MM.1S (cell line): ENCODE results near the gene HRCT1.

Experiments
- DNase-seq: peaks from one replicate; pipeline ENCODE4 v3.0.0-alpha.2; 2015
- H2AFZ ChIP-seq: fragments of 300-600 bp; sonication (generic); 2 replicates; pipeline ENCODE4 v1.6.0; 2016; ENCODE audit warnings: antibody characterized with exemption, low read length
- H3F3A ChIP-seq: fragments of 300-600 bp; sonication (generic); 2 replicates; pipeline ENCODE4 v1.6.1; 2016; ENCODE audit warnings: mild to moderate bottlenecking, antibody characterized with exemption, low read length, moderate library complexity, mixed read lengths; ENCODE audit not compliant: insufficient read depth
- H3K27ac ChIP-seq: fragments of 300-600 bp; sonication (generic); 2 replicates; pipeline ENCODE4 v1.5.1; 2016; ENCODE audit warnings: mild to moderate bottlenecking, low read length
- H3K27me3 ChIP-seq: fragments of 300-600 bp; sonication (generic); replicated peaks from 2 replicates; pipeline ENCODE4 v1.6.0; 2016; ENCODE audit warnings: low read length; ENCODE audit not compliant: insufficient read depth
- H3K36me3 ChIP-seq: fragments of 300-600 bp; sonication (generic); replicated peaks from 2 replicates; pipeline ENCODE4 v1.6.1; 2016; ENCODE audit warnings: mild to moderate bottlenecking, low read length, mixed read lengths; ENCODE audit not compliant: insufficient read depth
- H3K4me1 ChIP-seq: fragments of 300-600 bp; sonication (generic); 2 replicates; pipeline ENCODE4 v1.6.1; 2016; ENCODE audit warnings: low read length, mixed read lengths
- H3K4me2 ChIP-seq: fragments of 300-600 bp; sonication (generic); 2 replicates; pipeline ENCODE4 v1.6.0; 2016; ENCODE audit warnings: low read depth, low read length
- H3K4me3 ChIP-seq: fragments of 300-600 bp; sonication (generic); 2 replicates; pipeline ENCODE4 v1.5.1; 2016; ENCODE audit warnings: low read length, mixed read lengths
- H3K79me2 ChIP-seq: fragments of 300-600 bp; sonication (generic); 2 replicates; pipeline ENCODE4 v1.6.1; 2016; ENCODE audit warnings: mixed run types, low read length, mixed read lengths
- H3K9ac ChIP-seq: fragments of 300-600 bp; sonication (generic); 2 replicates; pipeline ENCODE4 v1.6.1; 2016; ENCODE audit warnings: low read length, mixed read lengths
- H3K9me2 ChIP-seq: fragments of 300-600 bp; sonication (generic); replicated peaks from 2 replicates; pipeline ENCODE4 v1.6.1; 2016; ENCODE audit warnings: mild to moderate bottlenecking, low read length, mixed read lengths; ENCODE audit not compliant: insufficient read depth
- H3K9me3 ChIP-seq: fragments of 300-600 bp; sonication (generic); replicated peaks from 2 replicates; pipeline ENCODE4 v1.6.1; 2016; ENCODE audit warnings: mild to moderate bottlenecking, low read length, mixed read lengths; ENCODE audit not compliant: insufficient read depth
- H4K20me1 ChIP-seq: fragments of 300-600 bp; sonication (generic); 2 replicates; pipeline ENCODE4 v1.6.1; 2016; ENCODE audit warnings: mild to moderate bottlenecking, low read length, moderate library complexity, mixed read lengths; ENCODE audit not compliant: insufficient read depth
- EZH2 ChIP-seq: fragments of 300-600 bp; sonication (generic); optimal IDR thresholded peaks from 2 replicates; pipeline ENCODE3; 2017; ENCODE audit warnings: low read depth, mild to moderate bottlenecking, antibody characterized with exemption, low read length, mixed read lengths
- EZH2phosphoT487 ChIP-seq: fragments of 300-600 bp; sonication (generic); IDR thresholded peaks from 2 replicates; pipeline ENCODE4 v1.6.1; 2018; ENCODE audit warnings: antibody characterized with exemption, low read length
- TF ChIP-seq, protein P1 (sequence below): fragments of 300-600 bp; sonication (generic); IDR thresholded peaks from 2 replicates; pipeline ENCODE4 v1.5.1; 2016; ENCODE audit warnings: antibody characterized with exemption, low read length, mixed read lengths

HRCT1 gene

DNA sequence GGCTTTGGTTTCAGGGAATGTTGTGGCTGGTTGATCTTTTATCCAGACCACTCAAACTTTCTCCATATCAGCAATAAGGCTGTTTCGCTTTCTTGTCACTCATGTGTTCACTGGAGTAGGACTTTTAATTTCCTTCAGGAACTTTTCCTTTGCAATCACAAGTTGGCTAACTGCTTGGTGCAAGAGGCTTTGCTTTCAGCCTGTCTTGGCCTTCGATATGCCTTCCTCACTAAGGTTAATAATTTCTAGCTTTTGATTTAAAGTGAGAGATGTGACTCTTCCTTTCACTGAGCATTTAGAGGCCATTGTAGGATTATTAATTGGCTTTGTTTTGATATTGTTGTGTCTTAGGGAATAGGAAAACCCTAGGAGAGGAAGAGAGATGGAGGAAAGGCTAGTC, 7.0 kb upstream of the HRCT1 start:
- Histone ChIP-seq H3K36me3 (no peaks in the 10 kb centered on the region), H3K4me2 (no peak overlapping the region), H3K9me3 (no peaks in the 10 kb centered on the region), H3K27me3 (no peaks in the 10 kb centered on the region), H2AFZ (no peak overlapping the region), H3F3A (peaks cover 12% of the 10 kb centered on the region; the same call in 1 of the 2 replicates), H4K20me1 (no peaks in the 10 kb centered on the region), H3K4me1 (peaks cover 46% of the 10 kb centered on the region), H3K9me2 (no peaks in the 10 kb centered on the region), H3K27ac (no peak overlapping the region), H3K4me3 (no peak overlapping the region), H3K9ac (no peak overlapping the region), H3K79me2 (no peaks in the 10 kb centered on the region)
- TF ChIP-seq, protein P1, sequence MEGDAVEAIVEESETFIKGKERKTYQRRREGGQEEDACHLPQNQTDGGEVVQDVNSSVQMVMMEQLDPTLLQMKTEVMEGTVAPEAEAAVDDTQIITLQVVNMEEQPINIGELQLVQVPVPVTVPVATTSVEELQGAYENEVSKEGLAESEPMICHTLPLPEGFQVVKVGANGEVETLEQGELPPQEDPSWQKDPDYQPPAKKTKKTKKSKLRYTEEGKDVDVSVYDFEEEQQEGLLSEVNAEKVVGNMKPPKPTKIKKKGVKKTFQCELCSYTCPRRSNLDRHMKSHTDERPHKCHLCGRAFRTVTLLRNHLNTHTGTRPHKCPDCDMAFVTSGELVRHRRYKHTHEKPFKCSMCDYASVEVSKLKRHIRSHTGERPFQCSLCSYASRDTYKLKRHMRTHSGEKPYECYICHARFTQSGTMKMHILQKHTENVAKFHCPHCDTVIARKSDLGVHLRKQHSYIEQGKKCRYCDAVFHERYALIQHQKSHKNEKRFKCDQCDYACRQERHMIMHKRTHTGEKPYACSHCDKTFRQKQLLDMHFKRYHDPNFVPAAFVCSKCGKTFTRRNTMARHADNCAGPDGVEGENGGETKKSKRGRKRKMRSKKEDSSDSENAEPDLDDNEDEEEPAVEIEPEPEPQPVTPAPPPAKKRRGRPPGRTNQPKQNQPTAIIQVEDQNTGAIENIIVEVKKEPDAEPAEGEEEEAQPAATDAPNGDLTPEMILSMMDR = no peak
- TF ChIP-seq EZH2 = no peak
- no peak for TF ChIP-seq EZH2phosphoT487
- no peak for DNase-seq

DNA sequence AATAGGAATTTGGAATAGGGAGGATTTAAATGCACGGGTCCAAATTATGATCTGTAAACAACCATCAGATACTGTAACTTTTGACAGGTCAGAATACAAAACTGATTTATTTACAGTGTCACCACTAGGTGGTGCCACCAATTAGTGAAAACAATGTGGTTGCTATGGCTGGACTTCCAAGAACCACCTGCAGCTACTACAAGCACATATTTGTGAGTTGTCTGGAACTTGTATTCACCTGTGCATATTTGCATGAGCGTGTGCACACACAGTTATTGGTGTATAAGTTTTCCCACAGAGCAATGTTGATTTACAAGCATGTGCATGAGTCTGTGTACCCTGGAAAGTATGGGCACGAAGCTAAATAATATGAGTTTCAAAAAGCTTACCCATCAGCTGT, 3.0 kb upstream of the HRCT1 start:
- no peak overlapping the region for H3K4me3 ChIP-seq
- H3K4me1 ChIP-seq = peaks cover 28% of the 10 kb centered on the region
- H3K27ac ChIP-seq = no peak overlapping the region
- 0 out of 2 replicates have a peak overlapping the region, but pooled peaks have one; percentile 21 for H3K4me2 ChIP-seq
- DNase-seq = peak; percentile 85
- no peak for TF ChIP-seq EZH2phosphoT487
- TF ChIP-seq EZH2 = no peak
- TF ChIP-seq, protein P1 = peak; percentile 72
- no peaks in the 10 kb centered on the region for H3K79me2 ChIP-seq
- no peaks in the 10 kb centered on the region for H3K36me3 ChIP-seq
- H3K9me2 ChIP-seq = no peaks in the 10 kb centered on the region
- H2AFZ ChIP-seq = no peak overlapping the region
- H3F3A ChIP-seq = 0 out of 2 replicates have a peak, but pooled peaks cover under 1% of the 10 kb centered on the region
- H4K20me1 ChIP-seq = no peaks in the 10 kb centered on the region
- H3K9me3 ChIP-seq = no peaks in the 10 kb centered on the region
- no peaks in the 10 kb centered on the region for H3K27me3 ChIP-seq
- H3K9ac ChIP-seq = no peak overlapping the region

DNA sequence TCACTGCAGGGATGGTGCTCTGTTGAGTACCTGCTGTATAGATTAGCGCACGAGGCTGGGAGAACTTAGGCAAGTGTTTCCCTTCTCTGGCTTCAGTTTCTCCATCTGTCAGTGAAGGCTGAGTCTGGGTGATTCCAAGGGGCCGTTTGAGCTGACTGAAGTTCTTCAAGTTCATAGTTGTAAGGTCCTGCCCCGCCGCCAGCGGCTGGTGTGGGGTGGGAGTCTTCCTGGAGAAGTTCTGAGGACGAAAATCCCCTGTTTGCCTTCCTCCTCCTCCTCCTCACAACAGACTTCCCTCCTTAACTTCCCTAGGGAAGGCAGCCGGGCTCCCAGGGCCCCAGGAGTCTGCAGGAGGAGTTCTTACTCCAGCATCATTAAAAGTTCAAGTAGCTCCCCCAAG, 1.7 kb upstream of the HRCT1 start:
- Histone ChIP-seq H3K79me2 (no peaks in the 10 kb centered on the region), H3K4me3 (no peak overlapping the region), H3K27ac (no peak overlapping the region), H3K9me2 (no peaks in the 10 kb centered on the region), H3K9me3 (no peaks in the 10 kb centered on the region), H2AFZ (no peak overlapping the region), H3K4me2 (no peak overlapping the region), H3K9ac (no peak overlapping the region), H3K27me3 (no peaks in the 10 kb centered on the region), H4K20me1 (no peaks in the 10 kb centered on the region), H3K36me3 (no peaks in the 10 kb centered on the region), H3F3A (no peaks in the 10 kb centered on the region), H3K4me1 (peaks cover 15% of the 10 kb centered on the region)
- TF ChIP-seq EZH2phosphoT487 (no peak), EZH2 (no peak)
- TF ChIP-seq, protein P1 = no peak
- DNase-seq = no peak
